Endodermal cell (in vitro differentiated cells): Measurements from ENCODE around the gene OSBPL3. TPM values are rescaled to one million over a fixed set of nuclear protein-coding genes. Genes with fewer than 3 reads are reported as not detected.
A peak's percentile ranks its signal among the peaks of the same experiment; 100 is the strongest.

ENCODE experiments used
- DNase-seq: peaks from one replicate; pipeline ENCODE4 v3.0.0-alpha.2; 2017
- H3K27ac ChIP-seq: 2 replicates; pipeline ENCODE4 v1.5.1; 2013; ENCODE audit warnings: mild to moderate bottlenecking, low read depth, low read length, moderate library complexity
- H3K27me3 ChIP-seq: 2 replicates; pipeline ENCODE4 v1.6.1; 2013; ENCODE audit warnings: mild to moderate bottlenecking, low read length, moderate library complexity; ENCODE audit not compliant: insufficient read depth, control insufficient read depth, poor library complexity, severe bottlenecking
- H3K36me3 ChIP-seq: 2 replicates; pipeline ENCODE4 v1.7.0; 2013; ENCODE audit warnings: mild to moderate bottlenecking, low read length, moderate library complexity; ENCODE audit not compliant: control insufficient read depth, insufficient read depth
- H3K4me1 ChIP-seq: one replicate; pipeline ENCODE4 v1.7.0; 2013; ENCODE audit warnings: low read length; ENCODE audit not compliant: control insufficient read depth, insufficient read depth
- H3K4me3 ChIP-seq: 2 replicates; pipeline ENCODE4 v1.5.1; 2013; ENCODE audit warnings: mild to moderate bottlenecking, low read length, moderate library complexity
- H3K9ac ChIP-seq: 2 replicates; pipeline ENCODE4 v1.6.1; 2013; ENCODE audit warnings: mild to moderate bottlenecking, low read length, moderate library complexity; ENCODE audit not compliant: poor library complexity, severe bottlenecking; ENCODE audit errors: extremely low read depth
- H3K9me3 ChIP-seq: 2 replicates; pipeline ENCODE4 v1.6.1; 2013; ENCODE audit warnings: mild to moderate bottlenecking, low read length, moderate library complexity; ENCODE audit not compliant: control insufficient read depth
- H3K27ac Mint-ChIP-seq: 2 replicates; pipeline ENCODE4 v1.8.0; 2020; ENCODE audit warnings: mixed read lengths
- H3K27me3 Mint-ChIP-seq: 2 replicates; pipeline ENCODE4 v1.8.0; 2021; ENCODE audit warnings: mild to moderate bottlenecking, mixed read lengths; ENCODE audit not compliant: insufficient read depth
- H3K36me3 Mint-ChIP-seq: 2 replicates; pipeline ENCODE4 v1.8.0; 2020; ENCODE audit warnings: low read depth, mixed read lengths
- H3K4me1 Mint-ChIP-seq: 2 replicates; pipeline ENCODE4 v1.8.0; 2020; ENCODE audit warnings: mixed read lengths
- H3K4me3 Mint-ChIP-seq: 2 replicates; pipeline ENCODE4 v1.8.0; 2020; ENCODE audit warnings: mild to moderate bottlenecking, moderate library complexity, mixed read lengths
- H3K9me3 Mint-ChIP-seq: 2 replicates; pipeline ENCODE4 v1.8.0; 2020; ENCODE audit warnings: mild to moderate bottlenecking, mixed read lengths
- WGBS, 2 experiments: methylation state at CpG; one replicate each; pipeline versions ENCODE4 v1.1.5 to v1.1.7; 2013; ENCODE audit warnings: missing lambda C conversion rate in 2 of 2, mixed read lengths in 1 of 2; ENCODE audit not compliant: insufficient coverage in 1 of 2, insufficient read length in 1 of 2; 5-methylcytosine and 5-hydroxymethylcytosine counted together
- total RNA-seq, 2 donors: library from RNA; stranded (reverse); fragmentation: NEBNext Ultra II Directional in 1 of 2; extraction: Animal tissue kit (Norgen Biotek cat#: 25700) in 1 of 2; gene quantifications; 2 replicates in 1 of 2; 3 replicates in 1 of 2; pipeline ENCODE4 v1.2.1, GENCODE V29; 2021
- TF ChIP-seq, protein P1 (sequence below): fragments of 200-600 bp; sonication (generic); conservative IDR thresholded peaks from 2 replicates; pipeline ENCODE4 v1.5.0; 2021; ENCODE audit warnings: antibody characterized with exemption, mild to moderate bottlenecking

The OSBPL3 gene
- total RNA-seq, 2 donors from 2014 or later = 9.8 to 11.3 TPM

DNA sequence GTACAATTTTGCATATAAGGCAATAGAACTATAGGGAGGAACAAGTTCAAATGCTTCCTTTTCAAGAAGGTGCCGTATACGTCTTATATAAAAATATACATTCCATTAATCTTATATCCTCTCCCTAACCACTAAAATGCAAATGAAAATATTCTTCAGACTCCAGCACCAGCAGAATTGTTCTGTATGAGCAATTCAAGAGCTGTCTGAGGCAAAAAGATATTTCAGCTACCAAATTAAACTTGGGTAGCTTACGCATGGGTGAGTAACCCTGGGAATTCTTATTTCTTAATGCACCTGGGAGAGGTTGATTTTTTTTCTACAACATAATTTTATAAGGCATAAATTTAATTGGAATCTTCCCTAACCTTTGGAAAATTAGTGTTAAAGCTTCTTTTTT is 180.5 kb downstream of the OSBPL3 start:
- H3K36me3 ChIP-seq = no peaks in the 10 kb centered on the region
- no peaks in the 10 kb centered on the region for H3K27me3 Mint-ChIP-seq
- H3K27me3 ChIP-seq = no peaks in the 10 kb centered on the region
- TF ChIP-seq, protein P1, sequence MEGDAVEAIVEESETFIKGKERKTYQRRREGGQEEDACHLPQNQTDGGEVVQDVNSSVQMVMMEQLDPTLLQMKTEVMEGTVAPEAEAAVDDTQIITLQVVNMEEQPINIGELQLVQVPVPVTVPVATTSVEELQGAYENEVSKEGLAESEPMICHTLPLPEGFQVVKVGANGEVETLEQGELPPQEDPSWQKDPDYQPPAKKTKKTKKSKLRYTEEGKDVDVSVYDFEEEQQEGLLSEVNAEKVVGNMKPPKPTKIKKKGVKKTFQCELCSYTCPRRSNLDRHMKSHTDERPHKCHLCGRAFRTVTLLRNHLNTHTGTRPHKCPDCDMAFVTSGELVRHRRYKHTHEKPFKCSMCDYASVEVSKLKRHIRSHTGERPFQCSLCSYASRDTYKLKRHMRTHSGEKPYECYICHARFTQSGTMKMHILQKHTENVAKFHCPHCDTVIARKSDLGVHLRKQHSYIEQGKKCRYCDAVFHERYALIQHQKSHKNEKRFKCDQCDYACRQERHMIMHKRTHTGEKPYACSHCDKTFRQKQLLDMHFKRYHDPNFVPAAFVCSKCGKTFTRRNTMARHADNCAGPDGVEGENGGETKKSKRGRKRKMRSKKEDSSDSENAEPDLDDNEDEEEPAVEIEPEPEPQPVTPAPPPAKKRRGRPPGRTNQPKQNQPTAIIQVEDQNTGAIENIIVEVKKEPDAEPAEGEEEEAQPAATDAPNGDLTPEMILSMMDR = no peak
- peaks cover 18% of the 10 kb centered on the region for H3K36me3 Mint-ChIP-seq
- H3K9me3 ChIP-seq = no peaks in the 10 kb centered on the region
- peaks cover 4% of the 10 kb centered on the region for H3K9me3 Mint-ChIP-seq
- 100% methylated on average over 2 of the region's 3 CpGs for WGBS, 2 experiments
- H3K4me1 ChIP-seq = no peaks in the 10 kb centered on the region
- H3K4me1 Mint-ChIP-seq = no peaks in the 10 kb centered on the region
- H3K4me3 ChIP-seq = no peak overlapping the region
- DNase-seq = no peak
- no peak overlapping the region for H3K4me3 Mint-ChIP-seq
- peak overlapping the region; percentile 1 for H3K27ac ChIP-seq
- no peak overlapping the region for H3K9ac ChIP-seq
- no peak overlapping the region for H3K27ac Mint-ChIP-seq

GRCh38 chr7:24798261-24798660 is 181.7 kb downstream of the OSBPL3 start:
- Histone ChIP-seq H3K9ac (no peak overlapping the region), H3K36me3 (no peaks in the 10 kb centered on the region), H3K9me3 (no peaks in the 10 kb centered on the region), H3K4me1 (no peaks in the 10 kb centered on the region), H3K27ac (peak overlapping the region; percentile 91), H3K4me3 (no peak overlapping the region), H3K27me3 (no peaks in the 10 kb centered on the region)
- H3K9me3 Mint-ChIP-seq = peaks cover 4% of the 10 kb centered on the region
- 84 to 93% methylated on average over 1 to 4 of the region's 4 CpGs for WGBS, 2 experiments
- H3K27me3 Mint-ChIP-seq = no peaks in the 10 kb centered on the region
- no peak for DNase-seq
- TF ChIP-seq, protein P1 = no peak
- H3K4me3 Mint-ChIP-seq = no peak overlapping the region
- H3K4me1 Mint-ChIP-seq = no peaks in the 10 kb centered on the region
- H3K36me3 Mint-ChIP-seq = peaks cover 15% of the 10 kb centered on the region
- no peak overlapping the region for H3K27ac Mint-ChIP-seq

DNA sequence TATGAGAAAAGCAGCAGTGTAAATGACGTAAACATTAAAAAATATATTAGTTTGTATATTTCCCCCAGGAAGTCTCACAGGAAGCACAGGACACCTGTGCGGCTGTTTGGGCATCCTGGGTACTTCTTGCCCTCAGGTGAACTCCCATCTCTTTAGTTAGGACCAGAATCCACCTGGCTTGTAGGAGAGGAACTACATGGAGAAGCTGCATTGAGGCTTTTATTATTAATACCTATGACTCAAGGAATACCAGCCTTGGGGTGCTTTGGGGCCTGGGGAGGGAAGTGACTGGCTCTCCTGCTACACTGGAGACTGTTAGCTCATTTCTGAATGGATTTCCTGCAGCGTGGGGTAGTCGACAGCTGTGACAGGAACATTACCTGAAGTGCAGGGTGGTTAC is 182.7 kb downstream of the OSBPL3 start:
- H3K27me3 ChIP-seq = no peaks in the 10 kb centered on the region
- H3K27ac Mint-ChIP-seq = no peak overlapping the region
- no peaks in the 10 kb centered on the region for H3K9me3 ChIP-seq
- no peak overlapping the region for H3K27ac ChIP-seq
- H3K4me3 Mint-ChIP-seq = no peak overlapping the region
- no peaks in the 10 kb centered on the region for H3K4me1 ChIP-seq
- H3K9ac ChIP-seq = no peak overlapping the region
- 89 to 100% methylated on average over 2 to 4 of the region's 4 CpGs for WGBS, 2 experiments
- peaks cover 11% of the 10 kb centered on the region for H3K36me3 Mint-ChIP-seq
- H3K4me1 Mint-ChIP-seq = no peaks in the 10 kb centered on the region
- no peak overlapping the region for H3K4me3 ChIP-seq
- no peak for DNase-seq
- TF ChIP-seq, protein P1 = peak; percentile 16
- H3K27me3 Mint-ChIP-seq = no peaks in the 10 kb centered on the region
- no peaks in the 10 kb centered on the region for H3K36me3 ChIP-seq
- peaks cover 4% of the 10 kb centered on the region for H3K9me3 Mint-ChIP-seq
